SK-N-SH treated with all-trans-retinoic acid at 6 μM for 48 hours (cell line): ENCODE measurements around the gene SLC25A22.

ENCODE experiments used
- ARNTL ChIP-seq: fragments of 450-650 bp; formaldehyde crosslinking; IDR thresholded peaks from 2 replicates; pipeline ENCODE4 v1.5.0; 2020; ENCODE audit warnings: low read depth, mild to moderate bottlenecking, moderate library complexity, borderline replicate concordance
- CSDC2 ChIP-seq: fragments of 250-450 bp; sonication (Bioruptor Pico); IDR thresholded peaks from 2 replicates; pipeline ENCODE4 v1.5.0; 2020; ENCODE audit warnings: mild to moderate bottlenecking, moderate library complexity
- ESRRG ChIP-seq: fragments of 250-450 bp; sonication (Bioruptor Pico); IDR thresholded peaks from 2 replicates; pipeline ENCODE4 v1.6.1; 2021; ENCODE audit warnings: mild to moderate bottlenecking
- ISL1 ChIP-seq: fragments of 250-450 bp; sonication (Bioruptor Pico); IDR thresholded peaks from 2 replicates; pipeline ENCODE4 v2.1.2; 2022; ENCODE audit warnings: mild to moderate bottlenecking, moderate library complexity
- OSR1 ChIP-seq: fragments of 250-450 bp; sonication (Bioruptor Pico); IDR thresholded peaks from 2 replicates; pipeline ENCODE4 v1.8.0; 2022; ENCODE audit warnings: moderate library complexity, mild to moderate bottlenecking, inconsistent platforms
- RARB ChIP-seq: fragments of 250-450 bp; sonication (Bioruptor Pico); IDR thresholded peaks from 2 replicates; pipeline ENCODE4 v1.8.0; 2021; ENCODE audit warnings: mild to moderate bottlenecking, moderate library complexity
- ZC3H10 ChIP-seq: fragments of 250-450 bp; sonication (Bioruptor Pico); IDR thresholded peaks from 2 replicates; pipeline ENCODE4 v1.5.1; 2021; ENCODE audit warnings: mild to moderate bottlenecking, moderate library complexity
- ZFP3 ChIP-seq: fragments of 250-450 bp; sonication (Bioruptor Pico); IDR thresholded peaks from 2 replicates; pipeline ENCODE4 v1.5.0; 2020; ENCODE audit warnings: mild to moderate bottlenecking, moderate library complexity
- ZFP30 ChIP-seq: fragments of 450-650 bp; formaldehyde crosslinking; IDR thresholded peaks from 2 replicates; pipeline ENCODE4 v1.5.0; 2022; ENCODE audit warnings: mild to moderate bottlenecking, moderate library complexity
- ZNF565 ChIP-seq: fragments of 450-650 bp; formaldehyde crosslinking; conservative IDR thresholded peaks from 2 replicates; pipeline ENCODE4 v1.5.0; 2020; ENCODE audit warnings: low read depth, mild to moderate bottlenecking, moderate library complexity
- ZNF8 ChIP-seq: fragments of 450-650 bp; formaldehyde crosslinking; IDR thresholded peaks from 2 replicates; pipeline ENCODE4 v1.5.0; 2020; ENCODE audit warnings: mild to moderate bottlenecking, moderate library complexity
- TF ChIP-seq, protein P1 (sequence below): fragments of 250-450 bp; sonication (Bioruptor Pico); IDR thresholded peaks from 2 replicates; pipeline ENCODE4 v1.5.1; 2020; ENCODE audit warnings: low read depth, mild to moderate bottlenecking, moderate library complexity
- TF ChIP-seq, protein P2 (sequence below): fragments of 250-450 bp; sonication (Bioruptor Pico); IDR thresholded peaks from 2 replicates; pipeline ENCODE4 v1.8.0; 2020; ENCODE audit warnings: mild to moderate bottlenecking, moderate library complexity, borderline replicate concordance
- TF ChIP-seq, protein P3 (sequence below): fragments of 250-450 bp; sonication (Bioruptor Pico); IDR thresholded peaks from 2 replicates; pipeline ENCODE4 v1.5.1; 2021; ENCODE audit warnings: mild to moderate bottlenecking, moderate library complexity

DNA sequence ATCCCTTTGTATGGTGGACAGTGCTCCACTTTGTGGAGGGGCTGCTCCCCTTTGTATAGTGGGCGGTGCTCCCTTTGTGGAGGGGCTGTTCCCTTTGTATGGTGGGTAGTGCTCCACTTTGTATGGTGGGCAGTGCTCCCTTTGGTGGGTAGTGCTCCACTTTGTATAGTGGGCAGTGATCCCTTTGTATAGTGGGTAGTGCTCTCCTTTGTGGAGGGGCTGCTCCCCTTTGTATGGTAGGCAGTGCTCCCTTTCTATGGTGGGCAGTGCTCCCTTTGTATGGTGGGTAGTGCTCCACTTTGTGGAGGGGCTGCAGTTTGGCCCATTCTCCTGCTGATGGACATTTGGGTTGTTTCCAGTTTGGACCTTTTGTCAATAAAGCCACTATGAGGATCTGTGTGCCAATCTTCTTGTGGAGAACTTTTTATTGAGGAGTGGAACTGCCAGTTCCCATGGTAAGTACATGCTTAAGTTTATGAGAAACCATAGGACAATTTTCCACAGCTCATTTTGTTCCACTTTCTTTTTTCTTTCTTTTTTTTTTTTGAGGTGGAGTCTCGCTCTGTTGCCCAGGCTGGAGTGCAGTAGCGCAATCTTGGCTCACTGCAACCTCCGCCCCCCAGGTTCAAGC is 55.4 kb downstream of the SLC25A22 start:
- TF ChIP-seq RARB (CRISPR knock-in tag) (no peak), ARNTL (CRISPR knock-in tag) (no peak), ISL1 (no peak), ZFP3 (CRISPR knock-in tag) (no peak), ZC3H10 (no peak), ZNF565 (CRISPR knock-in tag) (no peak), OSR1 (CRISPR knock-in tag) (no peak), ZFP30 (CRISPR knock-in tag) (no peak), CSDC2 (CRISPR knock-in tag) (no peak), ESRRG (CRISPR knock-in tag) (no peak), ZNF8 (no peak)
- TF ChIP-seq, protein P1, sequence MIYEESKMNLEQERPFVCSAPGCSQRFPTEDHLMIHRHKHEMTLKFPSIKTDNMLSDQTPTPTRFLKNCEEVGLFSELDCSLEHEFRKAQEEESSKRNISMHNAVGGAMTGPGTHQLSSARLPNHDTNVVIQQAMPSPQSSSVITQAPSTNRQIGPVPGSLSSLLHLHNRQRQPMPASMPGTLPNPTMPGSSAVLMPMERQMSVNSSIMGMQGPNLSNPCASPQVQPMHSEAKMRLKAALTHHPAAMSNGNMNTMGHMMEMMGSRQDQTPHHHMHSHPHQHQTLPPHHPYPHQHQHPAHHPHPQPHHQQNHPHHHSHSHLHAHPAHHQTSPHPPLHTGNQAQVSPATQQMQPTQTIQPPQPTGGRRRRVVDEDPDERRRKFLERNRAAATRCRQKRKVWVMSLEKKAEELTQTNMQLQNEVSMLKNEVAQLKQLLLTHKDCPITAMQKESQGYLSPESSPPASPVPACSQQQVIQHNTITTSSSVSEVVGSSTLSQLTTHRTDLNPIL (CRISPR knock-in tag), result no peak
- TF ChIP-seq, protein P2, sequence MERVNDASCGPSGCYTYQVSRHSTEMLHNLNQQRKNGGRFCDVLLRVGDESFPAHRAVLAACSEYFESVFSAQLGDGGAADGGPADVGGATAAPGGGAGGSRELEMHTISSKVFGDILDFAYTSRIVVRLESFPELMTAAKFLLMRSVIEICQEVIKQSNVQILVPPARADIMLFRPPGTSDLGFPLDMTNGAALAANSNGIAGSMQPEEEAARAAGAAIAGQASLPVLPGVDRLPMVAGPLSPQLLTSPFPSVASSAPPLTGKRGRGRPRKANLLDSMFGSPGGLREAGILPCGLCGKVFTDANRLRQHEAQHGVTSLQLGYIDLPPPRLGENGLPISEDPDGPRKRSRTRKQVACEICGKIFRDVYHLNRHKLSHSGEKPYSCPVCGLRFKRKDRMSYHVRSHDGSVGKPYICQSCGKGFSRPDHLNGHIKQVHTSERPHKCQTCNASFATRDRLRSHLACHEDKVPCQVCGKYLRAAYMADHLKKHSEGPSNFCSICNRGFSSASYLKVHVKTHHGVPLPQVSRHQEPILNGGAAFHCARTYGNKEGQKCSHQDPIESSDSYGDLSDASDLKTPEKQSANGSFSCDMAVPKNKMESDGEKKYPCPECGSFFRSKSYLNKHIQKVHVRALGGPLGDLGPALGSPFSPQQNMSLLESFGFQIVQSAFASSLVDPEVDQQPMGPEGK (CRISPR knock-in tag), result no peak
- TF ChIP-seq, protein P3, sequence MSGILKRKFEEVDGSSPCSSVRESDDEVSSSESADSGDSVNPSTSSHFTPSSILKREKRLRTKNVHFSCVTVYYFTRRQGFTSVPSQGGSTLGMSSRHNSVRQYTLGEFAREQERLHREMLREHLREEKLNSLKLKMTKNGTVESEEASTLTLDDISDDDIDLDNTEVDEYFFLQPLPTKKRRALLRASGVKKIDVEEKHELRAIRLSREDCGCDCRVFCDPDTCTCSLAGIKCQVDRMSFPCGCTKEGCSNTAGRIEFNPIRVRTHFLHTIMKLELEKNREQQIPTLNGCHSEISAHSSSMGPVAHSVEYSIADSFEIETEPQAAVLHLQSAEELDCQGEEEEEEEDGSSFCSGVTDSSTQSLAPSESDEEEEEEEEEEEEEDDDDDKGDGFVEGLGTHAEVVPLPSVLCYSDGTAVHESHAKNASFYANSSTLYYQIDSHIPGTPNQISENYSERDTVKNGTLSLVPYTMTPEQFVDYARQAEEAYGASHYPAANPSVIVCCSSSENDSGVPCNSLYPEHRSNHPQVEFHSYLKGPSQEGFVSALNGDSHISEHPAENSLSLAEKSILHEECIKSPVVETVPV, result no peak
